Adrenal gland (tissue), 5 donors: ENCODE measurements around the gene LDB2.

Experiments
- POLR2A ChIP-seq, 2 donors: fragments of 450-650 bp; IDR thresholded peaks; one replicate each; pipeline ENCODE4 v1.6.1; 2017; ENCODE audit warnings: antibody characterized with exemption in 2 of 2, mild to moderate bottlenecking in 2 of 2, moderate library complexity in 1 of 2
- TF ChIP-seq, protein P1 (sequence below), 6 experiments: fragments of 450-650 bp in 4 of 6; fragments of 200-600 bp in 2 of 6; sonication (generic) in 1 of 6; IDR thresholded peaks; 1 replicate in 5 of 6; 2 replicates in 1 of 6; pipeline versions ENCODE4 v1.5.1 to v1.8.0; 2016 to 2021; ENCODE audit warnings: antibody characterized with exemption in 6 of 6, mild to moderate bottlenecking in 2 of 6, moderate library complexity in 1 of 6
- donor health status: DM: no; HTN: no; CAD: no.

DNA sequence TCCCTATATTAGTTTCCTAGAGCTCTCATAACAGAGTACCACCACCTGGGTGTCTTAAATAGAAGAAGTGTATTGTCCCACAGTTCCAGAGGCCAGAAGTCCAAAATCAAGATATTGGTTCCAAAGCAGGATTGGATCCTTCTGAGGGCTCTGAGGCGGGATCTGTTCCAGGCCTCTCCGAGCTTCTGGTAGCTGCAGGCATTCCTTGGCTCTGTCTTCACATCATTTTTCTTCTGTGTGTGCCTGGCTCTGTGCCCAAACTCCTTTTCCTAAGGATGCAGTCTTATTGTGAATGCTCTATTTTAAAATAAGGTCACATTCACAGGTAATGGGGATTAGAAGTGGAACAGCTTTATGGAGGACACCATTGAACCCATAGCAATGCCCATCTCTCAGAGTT, 418.4 kb downstream of the LDB2 start:
- TF ChIP-seq, protein P1, sequence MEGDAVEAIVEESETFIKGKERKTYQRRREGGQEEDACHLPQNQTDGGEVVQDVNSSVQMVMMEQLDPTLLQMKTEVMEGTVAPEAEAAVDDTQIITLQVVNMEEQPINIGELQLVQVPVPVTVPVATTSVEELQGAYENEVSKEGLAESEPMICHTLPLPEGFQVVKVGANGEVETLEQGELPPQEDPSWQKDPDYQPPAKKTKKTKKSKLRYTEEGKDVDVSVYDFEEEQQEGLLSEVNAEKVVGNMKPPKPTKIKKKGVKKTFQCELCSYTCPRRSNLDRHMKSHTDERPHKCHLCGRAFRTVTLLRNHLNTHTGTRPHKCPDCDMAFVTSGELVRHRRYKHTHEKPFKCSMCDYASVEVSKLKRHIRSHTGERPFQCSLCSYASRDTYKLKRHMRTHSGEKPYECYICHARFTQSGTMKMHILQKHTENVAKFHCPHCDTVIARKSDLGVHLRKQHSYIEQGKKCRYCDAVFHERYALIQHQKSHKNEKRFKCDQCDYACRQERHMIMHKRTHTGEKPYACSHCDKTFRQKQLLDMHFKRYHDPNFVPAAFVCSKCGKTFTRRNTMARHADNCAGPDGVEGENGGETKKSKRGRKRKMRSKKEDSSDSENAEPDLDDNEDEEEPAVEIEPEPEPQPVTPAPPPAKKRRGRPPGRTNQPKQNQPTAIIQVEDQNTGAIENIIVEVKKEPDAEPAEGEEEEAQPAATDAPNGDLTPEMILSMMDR (IDR thresholded peaks at IDR 0.05) = no peak
- no peak for TF ChIP-seq POLR2A (IDR thresholded peaks at IDR 0.05)
